Activated T-helper 2 cell treated with anti-CD3 and anti-CD28 coated beads, Interferon-gamma antibody, Interleukin-2, Interleukin-4, amounts not matched to agents 10 μg/mL and 5 μg/mL and 100 μg/mL, durations not matched to agents 14 hours and 24 hours and 36 hours (primary cell): ENCODE measurements around the gene ZG16B. TPM values are rescaled to one million over a fixed set of nuclear protein-coding genes. Genes with fewer than 3 reads are reported as not detected.

Source experiments
- DNase-seq: peaks from one replicate; pipeline ENCODE4 v3.0.0; 2021; ENCODE audit warnings: low spot score
- H3K27ac Mint-ChIP-seq: one replicate; pipeline ENCODE4 v1.8.0; 2021; ENCODE audit warnings: mixed read lengths
- H3K27me3 Mint-ChIP-seq: one replicate; pipeline ENCODE4 v1.8.0; 2021; ENCODE audit warnings: low read depth, mixed read lengths
- H3K36me3 Mint-ChIP-seq: one replicate; pipeline ENCODE4 v1.8.0; 2021; ENCODE audit warnings: low read depth, mixed read lengths
- H3K4me1 Mint-ChIP-seq: one replicate; pipeline ENCODE4 v1.8.0; 2021; ENCODE audit warnings: low read depth, mixed read lengths
- H3K4me3 Mint-ChIP-seq: one replicate; pipeline ENCODE4 v1.8.0; 2021; ENCODE audit warnings: low read depth, mild to moderate bottlenecking, moderate library complexity, mixed read lengths
- H3K9me3 Mint-ChIP-seq: one replicate; pipeline ENCODE4 v1.8.0; 2021; ENCODE audit warnings: mixed read lengths
- intact Hi-C: fragments of 100-400 bp; cut with micrococcal nuclease; formaldehyde crosslinking; loops from one replicate; pipeline ENCODE4 v1.15.1; 2023
- total RNA-seq: library from RNA; stranded (reverse); gene quantifications from 2 replicates; pipeline ENCODE4 v1.2.3, GENCODE V29; 2022

The ZG16B gene
- total RNA-seq, 1 donor from 2014 or later, result 7.7 TPM

DNA sequence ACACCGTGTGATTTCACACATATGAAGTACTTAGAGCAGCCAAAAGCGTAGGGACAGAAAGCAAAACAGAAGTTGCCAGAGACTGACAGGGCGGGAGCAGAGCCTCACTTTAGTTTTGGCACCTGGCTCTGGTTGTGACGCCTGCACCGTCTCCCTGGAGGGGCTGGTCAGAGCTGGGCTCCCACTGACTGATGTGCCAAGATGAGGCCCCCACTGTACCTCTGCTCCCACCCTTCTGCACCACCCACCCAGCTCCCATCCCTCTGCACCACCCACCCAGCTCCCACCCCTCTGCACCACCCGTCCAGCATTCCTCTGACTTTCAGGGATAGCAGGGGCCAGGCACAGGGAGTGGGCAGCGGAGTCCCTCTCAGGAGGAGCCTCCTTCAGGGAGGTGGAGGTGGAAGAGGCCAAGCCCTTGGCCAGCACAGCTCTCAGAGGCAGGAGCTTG lies 16.3 kb upstream of the ZG16B start:
- Mint-ChIP-seq H3K36me3 (no peaks in the 10 kb centered on the region), H3K4me1 (no peaks in the 10 kb centered on the region), H3K4me3 (no peak overlapping the region), H3K27ac (no peak overlapping the region), H3K9me3 (no peaks in the 10 kb centered on the region), H3K27me3 (peaks cover 12% of the 10 kb centered on the region)
- DNase-seq, result no peak
- intact Hi-C loops, result no loop called here

DNA sequence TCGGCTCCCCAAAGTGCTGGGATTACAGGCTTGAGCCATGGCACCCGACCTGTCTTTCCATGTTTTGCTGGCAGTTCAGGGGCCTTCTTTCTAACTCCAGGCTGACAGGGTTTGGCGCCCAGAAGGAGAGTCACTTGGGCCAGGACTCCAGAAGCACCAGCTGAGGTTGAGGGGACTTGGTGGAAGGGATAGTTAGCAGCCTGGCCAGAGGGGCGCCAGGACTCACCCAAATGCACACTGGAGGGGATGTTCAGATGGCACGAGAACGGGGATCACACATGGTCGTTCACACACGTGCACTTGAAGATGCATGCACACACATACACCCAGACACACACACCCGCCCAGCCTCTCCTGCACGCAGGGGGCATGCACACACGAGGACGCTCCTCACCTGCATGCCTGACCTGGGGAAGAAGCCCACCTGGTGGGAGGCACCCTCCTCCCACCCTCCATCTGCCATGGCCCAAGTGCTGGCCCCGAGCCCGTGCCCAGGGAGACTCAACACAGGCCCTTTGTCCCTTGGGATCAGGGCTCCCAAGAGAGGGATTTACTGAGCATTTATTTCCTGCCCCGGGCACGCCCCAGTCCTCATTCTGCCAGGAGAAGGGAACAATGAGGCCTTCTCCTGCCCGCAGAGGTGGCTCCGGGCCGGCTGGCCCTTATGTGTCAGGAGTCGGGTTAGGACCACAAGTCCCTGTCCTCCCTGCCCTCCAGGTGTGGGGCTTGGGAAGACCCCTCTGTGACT lies 15.4 kb upstream of the ZG16B start:
- H3K36me3 Mint-ChIP-seq, result no peaks in the 10 kb centered on the region
- intact Hi-C loops, result no loop called here
- H3K27ac Mint-ChIP-seq, result no peak overlapping the region
- DNase-seq, result no peak
- peaks cover 3% of the 10 kb centered on the region for H3K27me3 Mint-ChIP-seq
- H3K9me3 Mint-ChIP-seq, result no peaks in the 10 kb centered on the region
- no peaks in the 10 kb centered on the region for H3K4me1 Mint-ChIP-seq
- no peak overlapping the region for H3K4me3 Mint-ChIP-seq

DNA sequence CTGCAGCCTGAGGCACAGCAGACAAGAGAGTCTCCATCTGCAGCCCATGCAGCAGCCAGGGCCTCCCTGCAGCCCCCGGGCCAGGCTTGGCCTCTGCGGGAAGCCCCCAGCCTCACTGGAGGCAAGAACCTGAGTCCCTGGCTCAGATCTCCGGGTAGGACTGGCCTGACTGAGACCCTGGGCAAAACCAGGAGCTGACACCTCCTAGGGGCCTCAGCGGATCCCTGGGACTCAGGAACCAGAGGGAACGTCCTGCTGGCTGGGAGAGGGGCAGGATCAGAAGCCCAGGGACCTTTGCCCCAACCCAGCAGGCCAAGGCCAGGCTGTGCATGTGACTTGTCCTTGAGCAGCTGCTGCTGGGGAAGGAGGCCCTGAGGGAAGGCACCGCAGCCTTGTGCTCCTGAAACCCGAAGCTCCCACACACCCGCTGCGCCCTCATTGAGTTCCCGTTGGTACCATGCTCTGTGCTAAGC lies 14.8 kb upstream of the ZG16B start:
- Mint-ChIP-seq H3K27ac (no peak overlapping the region), H3K4me3 (no peak overlapping the region), H3K9me3 (no peaks in the 10 kb centered on the region), H3K27me3 (no peaks in the 10 kb centered on the region), H3K36me3 (no peaks in the 10 kb centered on the region), H3K4me1 (no peaks in the 10 kb centered on the region)
- no peak for DNase-seq
- intact Hi-C loops, result no loop called here

DNA sequence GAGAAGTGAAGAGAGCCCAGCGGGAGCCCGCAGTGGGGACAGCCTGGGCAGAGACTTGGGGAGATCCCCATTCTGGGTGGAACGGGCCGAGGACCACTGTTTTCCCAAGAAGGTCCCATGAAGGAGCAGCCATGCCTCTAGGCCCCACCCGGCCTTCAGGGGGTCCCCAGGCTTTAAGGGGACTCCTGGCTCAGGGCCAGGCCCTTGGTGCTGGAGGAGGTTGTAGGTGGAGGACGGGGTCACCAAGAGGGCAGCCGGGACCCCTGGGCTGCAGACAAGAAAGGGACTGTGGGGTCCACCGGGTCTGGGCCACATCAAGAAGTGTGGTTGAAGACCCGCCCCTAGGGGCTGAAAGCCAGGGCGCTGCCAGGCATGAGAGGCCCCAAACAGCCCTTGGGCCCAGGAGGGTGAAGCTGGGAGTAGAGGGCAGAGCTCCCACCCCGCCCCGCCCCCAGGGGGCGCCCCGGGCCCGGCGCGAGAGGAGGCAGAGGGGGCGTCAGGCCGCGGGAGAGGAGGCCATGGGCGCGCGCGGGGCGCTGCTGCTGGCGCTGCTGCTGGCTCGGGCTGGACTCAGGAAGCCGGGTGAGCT lies 13.3 kb upstream of the ZG16B start, which contains the start of gene PRSS21:
Gene PRSS21 (plus strand): TSS at position 487 of the 589 bp plus-strand sequence. CDS start 32 bp downstream, at position 519.
- intact Hi-C loops, result no loop called here
- Mint-ChIP-seq H3K9me3 (no peaks in the 10 kb centered on the region), H3K36me3 (no peaks in the 10 kb centered on the region), H3K27ac (no peak within 1 kb of the TSS), H3K27me3 (no peaks in the 10 kb centered on the region), H3K4me1 (no peaks in the 10 kb centered on the region), H3K4me3 (peak within 1 kb of the TSS; percentile 52)
- DNase-seq, result no peak

DNA sequence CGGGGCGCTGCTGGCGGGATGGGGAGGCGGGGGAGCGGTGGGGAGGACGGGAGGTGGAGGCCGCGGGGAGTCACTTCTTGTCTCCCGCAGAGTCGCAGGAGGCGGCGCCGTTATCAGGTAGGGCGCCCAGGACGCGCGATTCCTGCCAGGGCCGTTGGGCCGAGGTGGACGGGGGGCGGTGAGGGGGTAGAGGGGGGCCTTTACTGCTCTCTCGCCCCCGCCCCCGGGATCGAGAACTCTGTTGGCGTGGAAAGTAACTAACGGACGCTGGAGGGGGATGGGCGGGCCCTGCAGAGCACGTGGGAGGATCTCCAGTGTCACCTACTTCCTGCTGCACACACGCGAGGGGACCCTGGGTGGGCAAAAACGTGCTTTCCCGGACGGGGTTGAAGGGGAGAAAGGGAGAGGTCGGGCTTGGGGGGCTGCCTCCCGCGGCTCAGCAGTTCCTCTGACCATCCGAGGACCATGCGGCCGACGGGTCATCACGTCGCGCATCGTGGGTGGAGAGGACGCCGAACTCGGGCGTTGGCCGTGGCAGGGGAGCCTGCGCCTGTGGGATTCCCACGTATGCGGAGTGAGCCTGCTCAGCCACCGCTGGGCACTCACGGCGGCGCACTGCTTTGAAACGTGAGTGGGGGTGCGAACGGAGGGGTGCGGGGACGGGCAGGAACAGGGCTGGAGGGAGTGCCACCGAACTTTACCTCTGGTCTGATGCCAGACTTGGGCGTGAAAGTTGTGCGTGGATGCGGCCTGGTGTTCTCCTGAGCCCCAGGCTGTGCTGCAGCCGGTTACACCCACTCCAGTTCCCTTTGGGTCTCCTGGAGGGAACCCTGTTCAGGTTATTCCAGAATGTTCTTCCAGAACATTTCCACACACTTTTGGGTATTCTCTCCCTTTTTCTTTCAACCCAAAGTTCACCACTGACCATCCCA lies 12.5 kb upstream of the ZG16B start:
- no peak for DNase-seq
- Mint-ChIP-seq H3K4me3 (peak overlapping the region; percentile 52), H3K36me3 (no peaks in the 10 kb centered on the region), H3K4me1 (no peaks in the 10 kb centered on the region), H3K27ac (no peak overlapping the region), H3K9me3 (no peaks in the 10 kb centered on the region), H3K27me3 (no peaks in the 10 kb centered on the region)
- intact Hi-C loops, result no loop called here

DNA sequence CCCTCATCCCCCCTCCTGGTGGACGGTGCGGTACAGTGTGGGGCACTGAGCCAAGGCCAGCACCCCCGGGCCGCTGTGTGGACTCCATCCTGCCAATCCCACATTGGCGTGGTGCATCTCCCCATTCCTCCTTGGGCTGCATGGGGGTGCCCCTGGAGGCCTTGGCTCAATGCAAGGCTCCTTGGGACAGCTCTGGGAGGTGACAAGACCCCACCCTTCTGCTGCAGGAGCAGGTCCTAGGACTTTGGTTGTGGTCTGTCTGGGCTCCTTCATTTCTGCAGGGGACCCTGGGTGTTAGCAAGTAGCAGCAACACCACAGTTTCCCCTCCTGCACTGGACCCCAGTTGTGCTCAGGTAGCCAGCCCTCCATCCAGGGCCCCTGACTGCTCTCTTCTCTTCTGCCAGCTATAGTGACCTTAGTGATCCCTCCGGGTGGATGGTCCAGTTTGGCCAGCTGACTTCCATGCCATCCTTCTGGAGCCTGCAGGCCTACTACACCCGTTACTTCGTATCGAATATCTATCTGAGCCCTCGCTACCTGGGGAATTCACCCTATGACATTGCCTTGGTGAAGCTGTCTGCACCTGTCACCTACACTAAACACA lies 11.7 kb upstream of the ZG16B start:
- no peaks in the 10 kb centered on the region for H3K36me3 Mint-ChIP-seq
- no peak for DNase-seq
- no peak overlapping the region for H3K27ac Mint-ChIP-seq
- intact Hi-C loops, result no loop called here
- H3K9me3 Mint-ChIP-seq, result no peaks in the 10 kb centered on the region
- no peaks in the 10 kb centered on the region for H3K4me1 Mint-ChIP-seq
- H3K27me3 Mint-ChIP-seq, result no peaks in the 10 kb centered on the region
- peak overlapping the region; percentile 52 for H3K4me3 Mint-ChIP-seq

DNA sequence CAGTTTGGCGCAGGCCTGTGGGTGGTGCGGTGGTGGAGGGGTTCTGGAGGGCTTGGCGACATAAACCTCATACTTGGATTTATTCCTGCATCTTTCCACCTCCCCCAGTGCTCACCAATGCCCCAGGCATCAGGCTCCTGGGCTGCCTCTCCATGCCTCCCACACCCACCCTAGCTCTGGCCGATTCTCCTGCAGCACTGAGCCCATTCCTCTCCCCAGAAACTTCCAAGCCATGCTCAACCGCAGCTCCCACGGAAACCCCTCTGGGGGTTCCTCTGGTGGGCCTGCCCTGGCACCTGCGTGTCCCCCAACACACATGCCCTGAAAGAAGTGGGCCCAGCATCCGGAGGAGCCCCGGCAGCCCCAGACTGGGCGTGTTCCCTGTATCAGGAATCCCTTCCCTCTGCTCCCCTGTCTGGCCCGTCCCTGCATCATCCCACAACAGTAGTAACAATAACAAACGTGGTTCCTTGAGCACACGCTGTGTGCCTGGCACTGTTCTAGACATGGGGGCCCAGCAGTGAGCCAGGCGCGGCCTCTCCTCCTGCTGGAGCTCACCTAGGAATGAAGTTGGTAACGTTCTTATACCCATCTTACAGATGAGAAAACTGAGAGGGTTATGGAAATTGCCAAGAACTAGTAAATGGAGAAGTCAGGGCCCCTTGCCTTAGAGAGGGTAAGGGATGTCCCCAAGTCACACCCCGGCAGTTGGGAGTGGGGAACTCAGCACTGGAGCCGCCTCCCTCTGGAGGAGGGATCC lies 10.7 kb upstream of the ZG16B start:
- Mint-ChIP-seq H3K27ac (no peak overlapping the region), H3K4me3 (no peak overlapping the region), H3K4me1 (no peaks in the 10 kb centered on the region), H3K27me3 (no peaks in the 10 kb centered on the region), H3K9me3 (no peaks in the 10 kb centered on the region), H3K36me3 (no peaks in the 10 kb centered on the region)
- DNase-seq, result no peak
- intact Hi-C loops, result no loop called here

DNA sequence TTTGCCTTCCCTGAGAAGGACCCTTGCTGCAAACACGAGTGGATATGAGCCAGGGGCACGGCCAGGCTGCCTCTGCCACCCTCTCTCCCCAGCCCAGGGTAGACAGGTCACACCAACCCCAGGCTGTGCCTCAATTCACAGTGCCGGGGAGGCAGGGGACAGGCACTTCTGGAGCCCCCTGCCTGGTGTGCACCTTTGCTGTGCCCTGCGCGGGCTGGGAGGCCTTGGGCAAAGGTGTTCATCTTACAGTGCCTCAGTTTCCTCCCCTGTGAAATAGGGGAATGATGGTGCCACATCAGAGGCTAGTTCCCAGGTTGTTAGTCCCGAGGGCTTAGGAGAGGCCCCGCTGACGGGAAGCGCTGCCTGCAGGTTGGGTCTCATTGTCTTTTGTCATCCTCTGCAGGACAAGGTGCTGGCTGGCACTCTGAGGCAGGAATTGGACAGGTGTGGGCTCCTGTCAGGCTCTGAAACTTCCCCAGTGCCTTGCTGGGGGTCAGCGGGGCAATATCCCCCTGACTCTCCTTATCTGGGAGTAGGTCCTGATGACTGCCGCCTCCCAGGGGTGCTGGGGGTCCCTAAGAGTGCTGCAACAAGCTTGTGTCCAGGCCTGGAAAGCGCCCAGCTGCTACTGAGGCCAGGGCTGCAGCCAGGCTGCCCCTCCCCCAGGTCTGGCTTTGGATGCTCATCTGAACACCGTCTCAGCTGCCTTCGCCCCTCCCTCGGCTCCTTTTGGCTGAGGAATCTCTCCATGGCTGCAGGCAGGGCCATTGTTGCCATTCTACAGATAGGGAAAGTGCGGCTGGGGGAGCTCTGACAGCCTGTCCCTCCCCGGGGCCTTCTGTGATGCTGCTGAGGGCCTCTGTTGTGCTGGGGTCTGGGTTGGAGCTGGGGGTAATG lies 9.9 kb upstream of the ZG16B start:
- DNase-seq, result no peak
- no peaks in the 10 kb centered on the region for H3K9me3 Mint-ChIP-seq
- no peaks in the 10 kb centered on the region for H3K4me1 Mint-ChIP-seq
- intact Hi-C loops, result no loop called here
- no peaks in the 10 kb centered on the region for H3K36me3 Mint-ChIP-seq
- H3K27me3 Mint-ChIP-seq, result no peaks in the 10 kb centered on the region
- H3K4me3 Mint-ChIP-seq, result no peak overlapping the region
- H3K27ac Mint-ChIP-seq, result no peak overlapping the region

DNA sequence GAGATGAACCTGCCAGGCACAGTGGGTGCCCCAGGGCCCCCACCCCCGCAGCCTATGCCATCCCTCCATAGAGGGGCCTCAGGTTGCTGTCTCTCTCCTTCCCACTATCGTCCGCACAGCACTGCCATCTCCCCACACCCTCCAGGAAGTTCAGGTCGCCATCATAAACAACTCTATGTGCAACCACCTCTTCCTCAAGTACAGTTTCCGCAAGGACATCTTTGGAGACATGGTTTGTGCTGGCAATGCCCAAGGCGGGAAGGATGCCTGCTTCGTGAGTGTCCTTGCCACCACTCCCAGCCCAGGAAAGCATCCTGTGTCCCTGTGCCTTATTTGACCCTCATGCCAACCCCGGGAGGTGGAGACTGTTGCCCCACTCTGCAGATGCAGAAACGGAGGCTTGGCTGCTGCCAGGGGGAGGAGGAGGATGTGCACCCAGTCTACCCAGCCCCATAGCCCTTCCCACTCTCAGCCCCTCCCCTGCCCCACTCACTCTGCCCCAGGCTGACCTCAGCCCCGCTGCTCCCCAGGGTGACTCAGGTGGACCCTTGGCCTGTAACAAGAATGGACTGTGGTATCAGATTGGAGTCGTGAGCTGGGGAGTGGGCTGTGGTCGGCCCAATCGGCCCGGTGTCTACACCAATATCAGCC lies 9.1 kb upstream of the ZG16B start:
- no peak overlapping the region for H3K4me3 Mint-ChIP-seq
- H3K9me3 Mint-ChIP-seq, result no peaks in the 10 kb centered on the region
- no peak overlapping the region for H3K27ac Mint-ChIP-seq
- no peak for DNase-seq
- H3K4me1 Mint-ChIP-seq, result no peaks in the 10 kb centered on the region
- no peaks in the 10 kb centered on the region for H3K36me3 Mint-ChIP-seq
- no peaks in the 10 kb centered on the region for H3K27me3 Mint-ChIP-seq
- intact Hi-C loops, result no loop called here

DNA sequence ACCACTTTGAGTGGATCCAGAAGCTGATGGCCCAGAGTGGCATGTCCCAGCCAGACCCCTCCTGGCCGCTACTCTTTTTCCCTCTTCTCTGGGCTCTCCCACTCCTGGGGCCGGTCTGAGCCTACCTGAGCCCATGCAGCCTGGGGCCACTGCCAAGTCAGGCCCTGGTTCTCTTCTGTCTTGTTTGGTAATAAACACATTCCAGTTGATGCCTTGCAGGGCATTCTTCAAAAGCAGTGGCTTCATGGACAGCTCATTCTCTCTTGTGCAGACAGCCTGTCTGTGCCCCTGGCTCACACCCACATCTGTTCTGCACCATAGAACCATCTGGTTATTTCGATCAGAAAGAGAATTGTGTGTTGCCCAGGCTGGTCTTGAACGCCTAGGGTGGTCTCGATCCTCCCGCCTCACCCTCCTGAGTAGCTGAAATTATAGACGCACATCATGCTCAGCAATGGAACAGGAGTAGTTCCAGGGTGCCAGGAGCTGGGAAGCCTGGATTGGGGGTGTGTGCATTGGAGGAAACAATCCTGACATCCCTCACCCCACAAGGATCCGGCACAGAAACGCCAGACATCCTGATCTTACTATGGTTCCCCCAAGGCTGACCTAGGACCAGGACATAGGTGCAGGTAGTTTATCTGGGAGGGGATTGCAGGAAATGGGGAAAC lies 8.5 kb upstream of the ZG16B start:
- Mint-ChIP-seq H3K27ac (no peak overlapping the region), H3K36me3 (no peaks in the 10 kb centered on the region), H3K4me1 (no peaks in the 10 kb centered on the region), H3K9me3 (no peaks in the 10 kb centered on the region), H3K27me3 (no peaks in the 10 kb centered on the region), H3K4me3 (no peak overlapping the region)
- intact Hi-C loops, result no loop called here
- no peak for DNase-seq

DNA sequence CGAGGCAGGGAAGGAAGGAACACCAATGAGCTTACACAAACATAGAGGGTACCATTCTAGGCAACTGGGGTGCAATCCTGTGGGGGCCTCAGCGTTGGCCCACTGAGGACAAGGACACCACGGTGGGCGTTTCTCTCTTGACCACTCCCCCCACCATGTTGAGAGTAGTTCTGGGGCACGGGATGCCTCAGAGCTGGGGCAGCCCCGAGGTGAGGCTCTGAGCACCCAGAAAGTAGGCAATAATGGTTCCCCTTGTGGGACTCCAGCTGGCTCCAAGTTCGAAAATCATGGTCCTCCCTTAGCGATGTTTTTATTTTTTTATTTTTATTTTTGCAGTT lies 8.0 kb upstream of the ZG16B start:
- intact Hi-C loops, result no loop called here
- no peak overlapping the region for H3K4me3 Mint-ChIP-seq
- no peak for DNase-seq
- H3K4me1 Mint-ChIP-seq, result no peaks in the 10 kb centered on the region
- no peaks in the 10 kb centered on the region for H3K9me3 Mint-ChIP-seq
- H3K27ac Mint-ChIP-seq, result no peak overlapping the region
- no peaks in the 10 kb centered on the region for H3K27me3 Mint-ChIP-seq
- no peaks in the 10 kb centered on the region for H3K36me3 Mint-ChIP-seq
